Stimulated activated CD4-positive, alpha-beta T cell treated with anti-CD3 and anti-CD28 coated beads, Interleukin-15, amount 100 ng/mL, for 24 hours (primary cell): ENCODE measurements around the gene PRR13.
"Not testable (repeated sequence)": the region's sequence is repeated elsewhere in the genome, so short reads cannot be mapped to it uniquely, and the experiment has no call there.

Experiments
- DNase-seq: peaks from one replicate; pipeline ENCODE4 v3.0.0-alpha.2; 2020

The PRR13 gene, protein sequence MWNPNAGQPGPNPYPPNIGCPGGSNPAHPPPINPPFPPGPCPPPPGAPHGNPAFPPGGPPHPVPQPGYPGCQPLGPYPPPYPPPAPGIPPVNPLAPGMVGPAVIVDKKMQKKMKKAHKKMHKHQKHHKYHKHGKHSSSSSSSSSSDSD

DNA sequence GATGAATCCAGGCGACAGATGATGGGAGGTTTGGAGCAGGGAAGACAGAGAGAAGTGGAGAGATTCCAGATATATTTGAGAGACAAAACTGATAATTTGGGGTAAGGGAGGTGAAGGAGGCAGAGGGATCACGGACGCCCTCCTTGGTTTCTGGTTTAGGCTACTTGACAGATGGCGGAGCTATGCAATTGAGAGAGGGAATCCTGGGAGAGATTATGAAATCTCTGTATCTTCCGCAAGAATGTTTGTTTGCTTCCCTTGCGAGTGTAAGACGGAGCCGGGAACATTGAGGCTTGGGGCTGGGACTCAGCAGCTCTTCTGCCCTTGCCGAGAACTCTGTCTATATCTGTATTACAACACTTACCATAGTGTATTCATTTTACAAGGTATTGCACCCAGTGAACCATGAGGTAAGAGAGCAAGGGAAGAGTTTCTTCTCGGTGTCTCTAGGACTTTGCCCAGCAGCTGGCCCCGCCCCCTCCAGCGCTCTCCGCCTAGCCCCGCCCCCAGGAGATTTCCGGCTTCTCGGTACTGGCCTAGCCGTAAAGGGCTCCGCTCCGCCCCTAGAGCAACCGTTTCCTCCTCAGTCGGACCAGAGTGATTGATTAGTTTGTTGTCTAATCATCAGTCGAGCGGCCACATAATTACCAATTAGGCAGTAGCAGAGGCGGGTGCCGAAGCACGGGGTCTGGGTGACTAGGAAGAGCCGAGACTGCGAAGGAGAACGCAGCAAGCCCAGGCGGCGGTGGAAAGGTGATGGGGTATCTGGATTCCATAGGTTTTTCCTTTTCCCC lies at the start of gene PRR13:
Gene PRR13, plus strand, starts transcription at position 695 of the 794 bp plus-strand sequence. CDS start 981 bp downstream, outside the sequence.
- peak; percentile 100 for DNase-seq

DNA sequence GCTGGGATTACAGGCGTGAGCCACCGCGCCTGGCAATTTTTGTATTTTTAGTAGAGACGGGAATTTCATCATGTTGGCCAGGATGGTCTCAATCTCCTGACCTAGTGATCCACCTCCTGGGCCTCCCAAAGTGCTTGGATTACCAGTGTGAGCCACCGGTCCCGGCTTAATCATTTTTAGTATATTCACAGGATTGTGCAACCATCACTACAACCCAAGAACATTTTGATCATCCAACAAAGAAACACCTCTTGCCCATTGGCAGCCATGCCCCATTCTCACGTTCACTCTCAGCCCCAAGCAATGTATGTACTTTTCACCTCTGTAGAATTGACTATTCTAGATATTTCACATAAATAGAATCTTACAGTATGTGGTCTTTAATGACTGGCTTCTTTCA lies 41.6 kb upstream of the PRR13 start:
- no peak for DNase-seq

DNA sequence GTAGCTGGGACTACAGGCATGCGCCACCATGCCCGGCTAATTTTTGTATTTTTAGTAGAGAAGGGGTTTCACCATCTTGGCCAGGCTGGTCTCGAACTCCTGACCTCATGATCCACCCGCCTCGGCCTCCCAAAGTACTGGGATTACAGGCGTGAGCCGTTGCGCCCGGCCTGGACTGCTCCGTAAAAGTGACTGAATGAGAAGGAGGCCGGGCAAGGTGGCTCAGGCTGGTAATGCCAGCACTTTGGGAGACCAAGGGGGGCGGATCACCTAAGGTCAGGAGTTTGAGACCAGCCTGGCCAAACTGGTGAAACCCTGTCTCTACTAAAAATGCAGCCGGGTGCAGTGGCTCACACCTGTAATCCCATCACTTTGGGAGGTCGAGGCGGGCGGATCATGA lies 39.2 kb upstream of the PRR13 start:
- DNase-seq: not testable (repeated sequence)

DNA sequence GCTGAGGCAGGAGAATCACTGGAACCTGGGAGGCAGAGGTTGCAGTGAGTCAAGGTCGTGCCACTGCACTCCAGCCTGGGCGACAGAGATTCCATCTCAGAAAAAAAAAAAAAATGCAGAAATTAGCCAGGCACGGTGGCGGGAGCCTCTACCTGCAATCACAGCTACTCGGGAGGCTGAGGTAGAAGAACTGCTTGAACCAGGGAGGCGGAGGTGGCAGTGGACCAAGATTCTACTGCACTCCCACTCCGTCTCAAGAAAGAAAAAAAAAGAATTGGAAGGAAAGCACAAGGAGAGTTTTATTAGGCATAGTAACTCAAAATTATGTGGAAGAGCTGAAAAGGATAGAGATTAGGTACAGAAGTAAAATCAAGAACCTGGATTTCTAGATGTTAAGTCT lies 38.7 kb upstream of the PRR13 start:
- no peak for DNase-seq

DNA sequence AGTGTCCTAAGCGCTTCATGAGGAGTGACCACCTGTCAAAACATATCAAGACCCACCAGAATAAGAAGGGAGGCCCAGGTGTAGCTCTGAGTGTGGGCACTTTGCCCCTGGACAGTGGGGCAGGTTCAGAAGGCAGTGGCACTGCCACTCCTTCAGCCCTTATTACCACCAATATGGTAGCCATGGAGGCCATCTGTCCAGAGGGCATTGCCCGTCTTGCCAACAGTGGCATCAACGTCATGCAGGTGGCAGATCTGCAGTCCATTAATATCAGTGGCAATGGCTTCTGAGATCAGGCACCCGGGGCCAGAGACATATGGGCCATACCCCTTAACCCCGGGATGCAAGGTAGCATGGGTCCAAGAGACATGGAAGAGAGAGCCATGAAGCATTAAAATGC lies 30.6 kb upstream of the PRR13 start:
- no peak for DNase-seq

DNA sequence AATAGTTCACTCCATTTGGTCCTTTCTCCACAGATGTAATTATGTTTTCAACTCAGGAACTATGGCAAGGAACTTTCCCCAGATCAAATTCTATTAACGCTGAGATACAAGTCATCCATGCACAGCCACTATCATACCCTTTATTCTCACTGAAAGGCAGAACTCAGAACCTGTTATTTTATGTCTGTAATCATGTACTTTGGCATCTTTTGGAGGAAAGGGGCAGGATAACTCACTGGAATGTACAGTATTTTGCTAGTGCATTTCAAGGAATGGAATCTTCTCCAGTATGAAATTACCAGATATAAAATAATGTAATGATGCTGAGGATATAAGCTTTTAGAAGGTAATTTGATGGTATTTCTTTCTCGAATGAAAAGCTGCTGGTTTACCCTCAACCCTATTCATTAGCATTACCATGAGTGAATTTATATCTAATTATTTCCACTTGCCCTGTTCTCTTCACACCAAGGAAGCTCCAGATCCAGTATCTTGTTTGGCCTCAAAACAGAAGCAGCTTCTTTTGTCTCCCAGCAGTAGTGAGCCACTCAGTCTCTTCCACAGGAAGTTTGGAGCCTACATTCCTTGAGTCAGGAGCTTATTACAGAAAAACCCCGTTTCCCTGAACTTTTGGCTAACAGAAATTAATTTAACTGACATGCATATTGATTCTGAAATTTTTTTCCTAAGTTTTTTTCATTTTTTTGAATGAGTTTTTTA lies 27.9 kb upstream of the PRR13 start:
- no peak for DNase-seq

DNA sequence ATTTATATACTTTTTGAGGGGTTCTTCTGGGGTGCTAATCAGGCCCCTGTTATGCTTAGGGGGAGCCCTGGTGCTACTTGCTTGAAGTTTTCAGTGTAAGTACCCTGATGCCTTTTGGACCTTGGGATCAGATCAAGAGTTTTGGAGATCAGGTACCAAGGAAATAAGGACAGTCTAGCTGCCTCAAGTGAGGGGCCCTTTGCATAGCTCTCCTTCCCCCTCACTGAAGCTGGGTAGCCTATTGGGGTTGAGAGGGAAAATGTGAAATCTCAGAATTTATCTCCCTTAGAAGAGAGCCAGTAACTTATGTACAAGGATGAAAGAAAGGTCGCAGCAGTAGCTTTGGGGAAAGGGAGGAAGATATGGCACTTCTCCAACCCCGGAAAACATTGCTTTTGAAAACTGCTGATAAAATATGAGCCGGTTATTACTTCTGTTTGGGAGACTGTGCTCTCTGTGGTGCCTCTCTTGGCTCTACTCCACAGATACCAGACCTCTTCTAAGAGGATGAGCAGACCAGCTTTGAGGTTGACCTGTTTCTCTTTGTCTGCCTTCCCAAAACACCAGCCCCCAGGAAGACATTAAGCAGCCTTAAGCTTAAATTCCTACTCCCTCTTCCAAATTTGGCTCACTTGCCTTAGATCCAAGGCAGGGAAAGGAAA lies 26.6 kb upstream of the PRR13 start:
- no peak for DNase-seq

DNA sequence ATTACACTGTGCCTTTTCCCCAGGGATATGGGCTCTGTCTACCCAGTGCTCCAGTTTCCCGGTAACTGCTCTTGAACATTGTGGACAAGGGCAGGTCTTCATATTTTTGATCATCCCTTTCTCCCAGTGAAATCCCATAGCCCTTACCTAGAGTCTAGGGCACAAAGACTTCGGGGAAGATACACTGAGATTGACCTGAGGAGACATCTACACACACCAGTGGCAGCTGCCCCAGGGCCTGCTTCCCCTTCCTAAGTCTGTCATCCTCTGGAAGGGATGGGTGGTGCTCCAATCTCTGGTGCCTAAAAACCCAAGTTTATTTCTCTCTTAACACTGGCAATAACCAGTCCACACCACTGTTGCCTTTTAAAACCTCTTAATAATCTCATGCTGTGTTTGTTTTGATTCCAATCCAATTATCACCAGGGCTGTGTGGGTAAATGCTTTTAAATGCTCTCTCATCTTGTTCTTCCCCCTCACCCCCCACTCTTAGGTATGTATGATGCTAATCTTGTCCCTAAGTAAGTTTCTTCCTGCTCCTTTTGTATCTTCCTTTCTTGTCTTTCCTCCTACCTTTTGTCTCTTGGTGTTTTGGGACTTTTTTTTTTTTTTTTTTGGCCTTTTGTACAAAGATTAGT lies 25.7 kb upstream of the PRR13 start:
- DNase-seq: not testable (repeated sequence)

DNA sequence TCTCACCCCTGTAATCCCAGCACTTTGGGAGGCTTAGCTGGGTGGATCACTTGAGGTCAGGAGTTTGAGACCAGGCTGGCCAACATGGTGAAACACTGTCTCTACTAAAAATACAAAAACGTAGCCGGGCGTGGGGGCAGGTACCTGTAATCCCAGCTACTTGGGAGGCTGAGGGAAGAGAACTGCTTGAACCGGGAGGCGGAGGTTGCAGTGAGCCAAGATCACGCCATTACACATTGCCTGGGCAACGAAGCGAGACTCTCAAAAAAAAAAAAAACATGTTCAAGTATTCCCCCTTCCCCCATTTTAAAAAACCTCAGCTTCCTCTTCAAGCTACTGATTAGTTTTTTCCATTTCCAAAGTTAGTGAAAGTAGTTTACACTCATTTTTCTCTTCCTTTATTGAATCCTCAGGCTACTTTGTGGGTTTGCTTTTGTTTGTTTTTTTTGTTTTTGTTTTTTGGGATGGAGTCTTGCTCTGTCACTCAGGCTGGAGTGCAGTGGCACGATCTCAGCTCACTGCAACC lies 24.2 kb upstream of the PRR13 start:
- DNase-seq: peak; percentile 21

DNA sequence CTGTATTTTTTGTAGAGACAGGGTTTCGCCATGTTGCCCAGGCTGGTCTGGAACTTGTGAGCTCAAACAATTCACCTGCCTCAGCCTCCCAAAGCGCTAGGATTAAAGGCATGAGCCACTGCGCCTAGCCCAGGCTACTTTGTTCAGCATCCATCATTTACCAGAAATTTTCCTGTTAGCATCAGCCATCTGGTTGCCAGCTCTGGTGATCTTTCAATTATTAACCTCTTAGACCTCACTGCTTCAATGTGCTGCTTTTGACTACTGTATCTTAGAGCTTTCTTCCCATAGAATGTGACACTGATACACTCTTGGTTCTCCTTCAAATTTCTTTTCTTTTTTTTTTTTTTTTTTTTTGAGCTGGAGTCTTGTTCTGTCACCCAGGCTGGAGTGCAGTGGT lies 23.3 kb upstream of the PRR13 start:
- no peak for DNase-seq

DNA sequence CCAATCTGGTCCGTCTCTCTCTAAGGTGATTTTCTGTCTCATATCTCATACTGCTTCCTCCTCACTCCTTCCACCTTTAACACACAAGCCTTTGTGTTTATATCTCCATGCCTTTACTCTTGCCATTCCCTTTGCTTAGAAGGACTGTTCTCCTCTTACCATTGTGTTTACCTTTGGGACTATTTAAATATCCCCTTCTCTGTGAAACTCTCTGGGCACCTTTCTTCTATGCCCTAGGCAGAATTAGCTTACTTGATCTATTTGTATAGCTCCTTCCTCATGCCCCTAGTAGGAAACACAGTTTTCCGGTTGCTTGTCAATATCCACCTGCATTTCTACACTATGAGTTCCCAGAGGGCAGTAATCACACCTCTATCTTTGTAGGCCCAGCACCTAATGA lies 21.8 kb upstream of the PRR13 start:
- no peak for DNase-seq

DNA sequence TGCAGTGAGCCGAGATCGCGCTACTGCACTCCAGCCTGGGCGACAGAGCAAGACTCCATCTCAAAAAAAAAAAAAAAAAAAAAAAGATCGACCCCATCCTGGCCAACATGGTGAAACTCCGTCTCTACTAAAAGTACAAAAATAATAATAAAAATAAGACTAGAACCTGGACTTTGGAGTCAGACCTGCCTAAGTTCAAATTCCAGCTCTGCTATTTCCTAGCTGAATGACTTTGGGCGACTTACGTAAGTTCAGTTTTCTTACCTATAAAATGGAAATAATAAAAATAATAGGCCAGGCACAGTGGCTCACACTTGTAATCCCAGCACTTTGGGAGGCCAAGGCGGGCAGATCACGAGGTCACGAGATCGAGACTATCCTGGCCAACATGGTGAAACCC lies 19.3 kb upstream of the PRR13 start:
- not testable (repeated sequence) for DNase-seq

DNA sequence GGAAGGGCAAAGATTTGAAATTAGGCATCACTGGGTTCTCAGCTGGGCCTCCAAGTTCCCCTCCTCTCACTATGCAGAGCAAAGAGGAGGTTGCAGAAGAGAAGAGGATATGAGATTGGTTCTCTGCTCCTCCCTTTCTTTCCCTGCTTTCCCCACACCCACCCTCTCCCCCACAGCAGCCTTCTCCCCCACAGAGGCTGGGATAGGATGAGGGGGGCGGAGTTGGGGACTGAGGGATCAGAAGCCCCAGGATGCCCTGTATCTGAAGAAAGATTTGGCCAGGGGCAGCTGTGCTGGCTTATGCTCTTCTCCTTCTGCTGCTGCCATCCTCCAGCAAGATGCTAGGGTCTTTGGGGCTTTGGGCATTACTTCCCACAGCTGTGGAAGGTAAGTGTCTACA lies 17.9 kb upstream of the PRR13 start, which contains the start of gene AMHR2:
Gene AMHR2, plus strand, starts transcription at position 259 of the 400 bp plus-strand sequence. Its CDS starts 80 bp downstream, at position 339.
- no peak for DNase-seq

DNA sequence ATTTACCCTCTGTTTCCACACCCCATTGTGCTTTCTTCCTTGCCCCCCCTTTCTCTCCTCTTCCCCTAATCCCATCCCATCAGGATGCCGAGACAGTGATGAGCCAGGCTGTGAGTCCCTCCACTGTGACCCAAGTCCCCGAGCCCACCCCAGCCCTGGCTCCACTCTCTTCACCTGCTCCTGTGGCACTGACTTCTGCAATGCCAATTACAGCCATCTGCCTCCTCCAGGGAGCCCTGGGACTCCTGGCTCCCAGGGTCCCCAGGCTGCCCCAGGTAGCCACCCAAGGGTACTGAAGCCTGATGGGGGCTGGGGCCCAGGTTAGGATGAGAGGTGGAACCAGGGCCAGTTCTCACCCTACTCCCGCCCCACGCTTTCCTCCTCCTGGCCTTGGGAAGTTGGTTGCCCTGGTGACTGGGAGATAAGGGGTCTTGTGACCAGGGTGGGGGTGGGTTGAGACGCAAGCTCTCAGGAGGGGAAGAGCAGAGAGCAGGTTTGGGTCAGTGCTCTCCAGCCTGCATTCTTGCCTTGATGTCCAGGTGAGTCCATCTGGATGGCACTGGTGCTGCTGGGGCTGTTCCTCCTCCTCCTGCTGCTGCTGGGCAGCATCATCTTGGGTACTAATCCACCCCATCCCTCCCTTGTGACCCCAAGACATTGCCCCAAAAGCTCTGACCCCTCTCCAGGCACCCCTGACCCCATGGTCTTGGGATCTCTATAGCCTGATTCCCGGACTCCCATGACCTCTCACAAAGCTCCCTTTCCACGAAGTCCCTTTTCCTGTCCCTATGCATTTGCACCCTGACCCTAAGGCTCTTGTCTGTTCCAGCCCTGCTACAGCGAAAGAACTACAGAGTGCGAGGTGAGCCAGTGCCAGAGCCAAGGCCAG lies 16.7 kb upstream of the PRR13 start:
- DNase-seq: no peak

DNA sequence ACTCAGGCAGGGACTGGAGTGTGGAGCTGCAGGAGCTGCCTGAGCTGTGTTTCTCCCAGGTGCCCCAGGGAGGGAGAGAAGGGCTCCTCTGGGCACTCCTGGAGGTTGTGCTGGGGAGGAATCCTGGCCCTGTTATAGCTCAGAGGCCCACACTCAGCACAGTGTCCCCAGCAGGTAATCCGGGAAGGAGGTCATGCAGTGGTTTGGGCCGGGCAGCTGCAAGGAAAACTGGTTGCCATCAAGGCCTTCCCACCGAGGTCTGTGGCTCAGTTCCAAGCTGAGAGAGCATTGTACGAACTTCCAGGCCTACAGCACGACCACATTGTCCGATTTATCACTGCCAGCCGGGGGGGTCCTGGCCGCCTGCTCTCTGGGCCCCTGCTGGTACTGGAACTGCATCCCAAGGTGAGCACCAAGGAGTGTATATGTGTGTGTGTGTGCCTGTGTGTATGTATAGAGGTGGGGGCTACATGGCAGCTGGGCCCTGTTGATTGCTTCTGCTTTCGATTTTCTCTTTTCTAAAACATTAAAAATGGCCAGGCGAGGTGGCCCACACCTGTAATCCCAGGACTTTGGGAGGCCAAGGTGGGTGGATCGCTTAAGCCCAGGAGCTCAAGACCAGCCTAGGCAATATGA lies 15.9 kb upstream of the PRR13 start:
- DNase-seq: no peak

DNA sequence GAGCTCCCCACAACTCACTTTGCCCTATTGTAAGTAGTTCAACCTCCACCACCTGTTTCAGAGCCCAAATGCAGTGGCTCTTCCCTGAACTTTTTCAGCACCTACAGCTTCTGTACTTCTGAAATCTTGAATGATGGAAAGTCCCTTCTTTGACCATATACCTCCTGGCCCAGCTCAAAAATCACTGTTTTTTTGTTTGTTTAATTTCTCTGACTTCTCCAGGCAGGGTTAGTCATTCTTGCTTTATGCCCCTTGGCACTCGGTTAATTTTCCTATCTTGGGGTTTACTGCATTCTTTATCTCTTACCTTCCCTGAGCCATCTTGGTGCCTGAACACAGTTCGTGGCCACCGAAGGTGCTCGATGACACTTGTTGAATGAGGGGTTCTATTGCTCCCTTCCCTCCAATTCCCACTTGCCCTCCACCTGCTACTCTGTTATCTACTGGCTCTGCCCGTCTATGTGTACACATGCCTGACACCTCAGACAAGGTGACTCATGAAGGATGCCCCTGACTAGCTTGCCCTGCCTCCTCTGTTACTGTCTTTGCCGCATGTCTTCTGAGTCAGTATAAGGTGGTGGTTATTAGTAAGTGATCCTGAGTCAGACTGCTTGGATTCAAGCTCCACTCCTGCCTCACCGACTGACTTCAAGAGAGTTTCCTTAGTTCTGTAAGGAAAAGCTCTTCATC lies 13.5 kb upstream of the PRR13 start:
- peak; percentile 54 for DNase-seq

DNA sequence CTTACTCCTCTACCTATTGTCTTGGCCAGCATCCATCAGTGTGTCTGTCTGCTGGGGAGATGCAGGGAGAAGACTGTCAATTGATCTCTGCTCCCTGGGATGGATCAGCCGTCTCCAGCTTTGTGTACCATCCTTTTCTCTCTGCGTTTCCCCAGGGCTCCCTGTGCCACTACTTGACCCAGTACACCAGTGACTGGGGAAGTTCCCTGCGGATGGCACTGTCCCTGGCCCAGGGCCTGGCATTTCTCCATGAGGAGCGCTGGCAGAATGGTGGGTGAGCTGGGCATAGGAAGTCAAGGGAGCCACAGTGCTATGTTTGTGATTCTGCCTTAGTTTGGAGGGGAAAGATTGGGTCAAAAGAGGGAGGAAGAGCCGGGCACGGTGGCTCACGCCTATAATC lies 12.8 kb upstream of the PRR13 start:
- DNase-seq: no peak

DNA sequence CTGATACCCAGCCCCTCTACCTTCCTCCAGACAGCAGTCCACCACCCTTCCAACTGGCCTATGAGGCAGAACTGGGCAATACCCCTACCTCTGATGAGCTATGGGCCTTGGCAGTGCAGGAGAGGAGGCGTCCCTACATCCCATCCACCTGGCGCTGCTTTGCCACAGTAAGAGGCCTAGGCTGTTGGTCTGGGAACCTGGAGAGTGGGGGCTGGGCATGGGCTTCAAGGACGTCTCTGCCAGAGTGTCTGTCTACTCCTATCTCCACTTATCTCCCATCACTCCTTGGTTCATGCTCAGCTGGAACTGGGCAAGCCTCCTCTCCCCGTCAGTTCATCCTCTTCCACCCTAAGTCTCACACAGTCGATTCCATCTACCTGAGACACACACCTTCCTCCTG lies 11.4 kb upstream of the PRR13 start:
- DNase-seq: no peak

DNA sequence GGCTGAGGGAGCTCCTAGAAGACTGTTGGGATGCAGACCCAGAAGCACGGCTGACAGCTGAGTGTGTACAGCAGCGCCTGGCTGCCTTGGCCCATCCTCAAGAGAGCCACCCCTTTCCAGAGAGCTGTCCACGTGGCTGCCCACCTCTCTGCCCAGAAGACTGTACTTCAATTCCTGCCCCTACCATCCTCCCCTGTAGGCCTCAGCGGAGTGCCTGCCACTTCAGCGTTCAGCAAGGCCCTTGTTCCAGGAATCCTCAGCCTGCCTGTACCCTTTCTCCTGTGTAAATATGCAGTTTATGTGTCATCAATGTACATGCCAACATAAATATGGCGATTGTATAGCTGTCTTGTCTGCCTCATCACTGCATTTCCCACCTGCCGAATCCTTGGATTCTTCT lies 10.3 kb upstream of the PRR13 start:
- no peak for DNase-seq

DNA sequence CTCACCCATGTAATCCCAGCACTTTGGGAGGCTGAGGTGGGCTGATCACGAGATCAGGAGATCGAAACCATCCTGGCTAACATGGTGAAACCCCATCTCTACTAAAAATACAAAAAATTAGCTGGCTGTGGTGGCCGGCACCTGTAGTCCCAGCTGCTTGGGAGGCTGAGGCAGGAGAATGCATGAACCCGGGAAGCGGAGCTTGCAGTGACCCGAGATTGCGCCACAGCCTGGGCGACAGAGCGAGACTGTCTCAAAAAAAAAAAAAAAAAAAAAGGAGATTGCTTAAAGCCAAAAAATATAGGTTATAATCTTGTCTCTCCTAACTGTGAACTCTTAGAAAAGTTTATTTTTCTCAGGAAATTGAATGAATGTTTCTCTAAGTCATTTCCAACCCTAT lies 6.2 kb upstream of the PRR13 start:
- not testable (repeated sequence) for DNase-seq
